Nephron progenitor cell (in vitro differentiated cells): ENCODE data around the gene MAML2.

ENCODE experiments used
- DNase-seq: peaks from one replicate; pipeline ENCODE4 v3.0.0; 2021
- H3K27ac Mint-ChIP-seq: 2 replicates; pipeline ENCODE4 v1.8.0; 2021; ENCODE audit warnings: mild to moderate bottlenecking, moderate library complexity, mixed read lengths
- H3K27me3 Mint-ChIP-seq: 2 replicates; pipeline ENCODE4 v1.8.0; 2021; ENCODE audit warnings: mild to moderate bottlenecking, low read depth, mixed read lengths; ENCODE audit not compliant: poor library complexity
- H3K36me3 Mint-ChIP-seq: 2 replicates; pipeline ENCODE4 v1.8.0; 2021; ENCODE audit warnings: low read depth, mixed read lengths
- H3K4me1 Mint-ChIP-seq: 2 replicates; pipeline ENCODE4 v1.8.0; 2021; ENCODE audit warnings: mixed read lengths
- H3K4me3 Mint-ChIP-seq: 2 replicates; pipeline ENCODE4 v1.8.0; 2021; ENCODE audit warnings: mild to moderate bottlenecking, moderate library complexity, mixed read lengths
- H3K9me3 Mint-ChIP-seq: 2 replicates; pipeline ENCODE4 v1.8.0; 2021; ENCODE audit warnings: mild to moderate bottlenecking, moderate library complexity, mixed read lengths
- CTCF ChIP-seq: fragments of 200-600 bp; sonication (generic); IDR thresholded peaks from 2 replicates; pipeline ENCODE4 v1.5.0; 2021; ENCODE audit warnings: antibody characterized with exemption

The MAML2 gene

DNA sequence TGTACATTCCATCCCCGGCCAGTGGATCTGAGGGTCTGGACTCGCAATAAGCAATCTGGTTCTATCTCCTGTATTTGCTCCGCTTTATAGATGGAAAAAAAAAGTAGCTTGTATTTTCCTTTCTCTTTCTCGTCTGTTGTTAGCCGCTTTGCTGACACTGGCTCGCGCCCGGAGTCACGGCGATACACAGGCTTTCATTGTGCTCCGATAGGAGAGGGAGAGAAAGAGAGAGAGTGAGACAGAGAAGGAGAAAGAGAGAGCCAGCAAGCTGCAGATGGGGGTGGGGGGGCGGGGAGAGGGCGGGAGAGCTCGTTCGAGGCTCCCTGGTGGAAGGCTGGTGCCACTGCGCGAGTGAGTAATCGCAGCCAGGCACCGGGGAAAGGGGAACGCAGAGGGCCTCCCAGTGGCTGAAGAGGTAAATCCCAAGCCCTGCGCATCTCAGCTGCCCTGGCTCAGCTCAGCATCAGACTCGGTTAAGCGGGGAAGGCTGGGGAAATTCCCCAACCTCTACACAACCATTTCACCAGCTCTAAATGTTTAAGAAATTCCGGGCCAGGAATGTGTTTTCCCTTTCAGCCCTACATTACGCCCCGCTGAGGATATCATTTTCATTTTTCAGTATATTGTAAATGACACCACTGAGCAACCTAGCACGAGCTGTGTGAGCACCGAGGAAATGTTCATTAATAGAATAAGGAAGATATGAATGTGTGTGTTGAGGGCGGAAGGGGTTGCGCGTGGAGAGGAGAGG lies at the start of gene MAML2:
Gene MAML2, minus strand, starts transcription at position 235 of the 751 bp plus-strand sequence. CDS start 1,300 bp downstream, outside the sequence.
- H3K9me3 Mint-ChIP-seq, result peaks cover 10% of the 10 kb centered on the region
- H3K4me1 Mint-ChIP-seq, result peaks cover 47% of the 10 kb centered on the region
- peak within 1 kb of the TSS; percentile 20 for H3K27ac Mint-ChIP-seq
- H3K27me3 Mint-ChIP-seq, result peaks cover 3% of the 10 kb centered on the region
- peak; percentile 87 for DNase-seq
- H3K36me3 Mint-ChIP-seq, result peaks cover 5% of the 10 kb centered on the region
- TF ChIP-seq CTCF, result peak; percentile 86
- peak within 1 kb of the TSS; percentile 95 for H3K4me3 Mint-ChIP-seq

DNA sequence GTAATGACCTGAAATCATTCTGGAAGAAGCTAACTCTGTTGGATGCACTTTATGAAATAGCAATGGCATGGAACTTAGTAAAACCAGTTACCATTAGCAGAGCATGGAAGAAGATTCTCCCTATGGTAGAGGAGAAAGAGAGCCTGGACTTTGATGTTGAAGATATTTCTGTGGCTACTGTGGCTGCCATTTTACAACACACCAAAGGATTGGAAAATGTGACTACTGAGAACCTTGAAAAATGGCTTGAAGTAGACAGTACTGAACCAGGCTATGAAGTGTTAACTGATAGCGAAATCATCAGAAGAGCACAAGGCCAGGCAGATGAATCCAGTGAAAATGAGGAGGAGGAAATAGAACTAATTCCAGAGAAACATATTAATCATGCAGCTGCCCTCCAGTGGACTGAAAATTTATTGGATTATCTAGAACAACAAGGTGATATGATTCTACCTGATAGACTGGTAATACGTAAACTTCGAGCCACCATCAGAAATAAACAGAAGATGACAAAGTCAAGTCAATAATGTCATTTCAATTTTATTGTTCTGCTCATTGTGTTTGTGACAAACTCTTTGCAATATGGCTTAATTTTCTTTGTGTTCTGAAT lies 48.8 kb upstream of the MAML2 start:
- Mint-ChIP-seq H3K4me3 (peak overlapping the region; percentile 95), H3K9me3 (peaks cover 38% of the 10 kb centered on the region), H3K27ac (no peak overlapping the region), H3K4me1 (peaks cover 31% of the 10 kb centered on the region), H3K27me3 (no peaks in the 10 kb centered on the region), H3K36me3 (peaks cover 31% of the 10 kb centered on the region)
- DNase-seq, result no peak
- no peak for TF ChIP-seq CTCF

- DNase-seq, result no peak
- Mint-ChIP-seq H3K9me3 (peaks cover 38% of the 10 kb centered on the region), H3K4me3 (peak overlapping the region; percentile 95), H3K27ac (peak overlapping the region; percentile 3), H3K27me3 (no peaks in the 10 kb centered on the region), H3K36me3 (peaks cover 35% of the 10 kb centered on the region), H3K4me1 (peaks cover 31% of the 10 kb centered on the region)
- no peak for TF ChIP-seq CTCF
Observed at GRCh38 chr11:96390488-96390792, 47.4 kb upstream of the MAML2 start.

DNA sequence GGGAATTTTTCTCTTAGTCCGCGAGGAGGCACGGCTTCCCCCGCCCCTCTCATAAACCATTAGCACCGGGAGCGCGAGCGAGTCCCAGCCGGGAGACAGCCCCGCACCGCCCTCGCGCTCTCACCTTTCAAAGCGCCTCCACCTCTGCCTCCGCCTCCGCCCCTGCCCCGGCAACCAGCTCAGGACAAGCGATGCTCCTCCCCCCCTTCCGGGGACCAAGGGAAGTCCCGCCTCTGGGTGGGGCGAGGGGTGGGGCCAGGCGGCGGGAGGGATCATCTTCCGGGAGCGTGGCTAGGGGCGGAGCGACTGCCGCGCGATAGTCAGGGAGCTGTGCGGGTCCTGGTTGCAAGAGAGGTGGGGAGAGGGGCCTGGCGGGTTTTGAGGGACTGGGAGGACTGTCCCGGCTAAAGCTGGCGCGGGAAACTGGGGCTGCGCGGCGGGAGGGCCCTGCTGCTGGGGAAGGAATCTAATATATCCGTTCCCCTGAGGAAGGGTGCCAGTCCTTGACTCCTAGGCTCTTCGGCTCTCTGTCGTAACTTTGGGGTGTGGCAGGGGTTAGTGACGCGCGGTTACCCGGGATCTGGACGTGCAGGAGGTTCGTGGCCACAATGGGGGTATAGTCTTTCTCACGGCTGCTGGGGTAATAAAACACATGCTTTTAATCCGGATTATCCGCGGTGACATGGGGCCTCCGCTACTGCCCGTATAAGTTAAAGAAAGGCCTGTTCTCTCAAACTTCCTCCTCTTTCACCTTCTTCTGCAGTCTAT lies 46.9 kb upstream of the MAML2 start, which contains the start of the genes CCDC82 and JRKL:
Gene CCDC82, minus strand, starts transcription at position 193 of the 768 bp plus-strand sequence. CDS start 5,165 bp downstream, outside the sequence.
Gene JRKL, plus strand, starts transcription at position 294 of the 768 bp plus-strand sequence. CDS start 637 bp downstream, outside the sequence.
- H3K27me3 Mint-ChIP-seq, result no peaks in the 10 kb centered on the region
- peak within 1 kb of the TSS; percentile 95 for H3K4me3 Mint-ChIP-seq
- peaks cover 31% of the 10 kb centered on the region for H3K4me1 Mint-ChIP-seq
- TF ChIP-seq CTCF, result no peak
- H3K27ac Mint-ChIP-seq, result peak within 1 kb of the TSS; percentile 100
- peak; percentile 99 for DNase-seq
- peaks cover 38% of the 10 kb centered on the region for H3K9me3 Mint-ChIP-seq
- peaks cover 40% of the 10 kb centered on the region for H3K36me3 Mint-ChIP-seq

DNA sequence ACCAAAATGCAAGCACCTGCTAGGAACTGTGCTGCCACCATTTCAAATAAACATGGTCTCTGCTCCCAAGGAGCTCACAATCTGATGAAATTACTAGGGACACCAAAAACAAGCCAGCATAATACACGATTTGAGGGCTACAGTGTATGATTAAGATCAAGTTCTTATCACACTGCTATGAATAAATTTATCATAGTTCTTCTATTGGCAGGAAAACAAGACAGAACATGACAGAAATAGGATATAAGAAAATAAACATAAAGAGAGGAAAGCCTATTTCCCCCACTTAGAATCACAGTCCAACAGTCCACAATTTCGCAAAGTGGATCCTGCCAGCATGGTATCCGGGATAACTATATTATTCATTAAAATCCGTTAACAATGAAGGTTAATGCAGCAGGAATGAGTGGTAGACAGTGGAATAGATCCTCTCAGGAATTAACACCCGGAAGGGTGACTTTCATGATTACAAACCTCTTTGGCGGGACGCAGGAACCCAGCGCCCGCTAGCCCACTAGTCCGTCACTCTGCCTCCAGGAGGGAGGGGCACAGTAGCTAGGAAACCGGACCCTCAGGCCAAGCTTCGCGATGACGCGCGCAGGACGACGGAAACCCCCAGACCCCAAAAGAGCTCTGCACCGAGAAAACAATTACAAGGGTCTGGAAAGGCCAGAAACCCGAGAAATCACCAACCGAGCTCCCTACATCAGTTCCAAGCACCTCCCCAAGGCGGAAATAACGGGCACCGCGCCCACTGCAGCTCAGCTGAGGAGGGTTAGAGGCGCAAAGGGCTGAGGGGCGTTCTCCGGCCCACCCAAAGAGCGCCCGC lies 46.1 kb upstream of the MAML2 start:
- peaks cover 32% of the 10 kb centered on the region for H3K4me1 Mint-ChIP-seq
- H3K4me3 Mint-ChIP-seq, result peak overlapping the region; percentile 95
- peak; percentile 75 for DNase-seq
- H3K27me3 Mint-ChIP-seq, result no peaks in the 10 kb centered on the region
- TF ChIP-seq CTCF, result no peak
- H3K27ac Mint-ChIP-seq, result peak overlapping the region; percentile 100
- H3K9me3 Mint-ChIP-seq, result peaks cover 37% of the 10 kb centered on the region
- peaks cover 46% of the 10 kb centered on the region for H3K36me3 Mint-ChIP-seq
